ENCODE results near the gene H3-3A.

H3-3A gene

GRCh38 chr1:226062558-226063223 lies at the start of gene H3-3A:
H3-3A (plus strand) TSS chr1:226062716; CDS start chr1:226064352, 1,636 bp downstream.
- in situ Hi-C loops (cut with HindIII; ENCODE audit: low sequenced_read_pairs): no loop called here

GRCh38 chr1:226017070-226017469 lies 45.4 kb upstream of the H3-3A start:
- in situ Hi-C loops (cut with HindIII; ENCODE audit: low sequenced_read_pairs): no loop called here

GRCh38 chr1:226019572-226019971 lies 42.9 kb upstream of the H3-3A start:
- in situ Hi-C loops (cut with HindIII; ENCODE audit: low sequenced_read_pairs): no loop called here

DNA sequence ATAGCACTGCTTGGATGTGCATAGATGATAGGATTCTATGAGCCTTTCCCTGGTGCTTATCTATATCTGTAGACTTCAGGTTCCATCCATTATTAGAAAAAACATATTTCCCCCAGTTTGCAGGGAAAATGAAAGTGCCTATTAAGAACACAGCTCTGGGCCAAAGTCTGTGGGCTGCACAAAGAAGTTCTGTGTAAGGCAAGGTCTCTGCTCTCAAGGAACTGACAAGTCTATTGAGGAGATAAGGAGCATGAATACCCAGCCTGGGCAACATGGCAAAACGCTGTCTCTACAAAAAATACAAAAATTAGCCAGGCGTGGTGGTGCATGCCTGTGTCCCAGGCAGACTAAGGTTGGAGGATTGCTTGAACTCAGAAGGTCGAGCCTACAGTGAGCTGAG lies 41.1 kb upstream of the H3-3A start:
- in situ Hi-C loops (cut with HindIII; ENCODE audit: low sequenced_read_pairs): no loop called here

- in situ Hi-C loops (cut with HindIII; ENCODE audit: low sequenced_read_pairs): no loop called here
Observed at GRCh38 chr1:226021801-226022200, 40.7 kb upstream of the H3-3A start.

DNA sequence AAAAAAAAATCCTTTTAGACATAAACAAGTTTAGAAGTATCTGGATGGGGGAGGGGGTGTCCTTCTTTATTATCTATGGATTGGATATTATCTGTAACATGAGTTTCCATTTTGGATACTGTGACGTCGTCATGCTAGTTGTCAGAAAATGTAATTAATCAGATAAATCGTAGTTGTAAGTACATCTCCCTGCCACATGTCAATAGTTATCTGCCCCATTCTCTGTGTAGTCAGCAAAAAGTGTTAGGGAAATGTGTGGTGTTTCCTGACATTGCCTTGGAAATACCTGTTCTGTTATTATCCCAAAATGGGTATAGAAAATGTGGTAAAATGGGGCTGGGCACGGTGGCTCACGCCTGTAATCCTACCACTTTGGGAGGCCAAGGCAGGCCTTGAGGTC lies 38.8 kb upstream of the H3-3A start:
- in situ Hi-C loops (cut with HindIII; ENCODE audit: low sequenced_read_pairs): no loop called here

DNA sequence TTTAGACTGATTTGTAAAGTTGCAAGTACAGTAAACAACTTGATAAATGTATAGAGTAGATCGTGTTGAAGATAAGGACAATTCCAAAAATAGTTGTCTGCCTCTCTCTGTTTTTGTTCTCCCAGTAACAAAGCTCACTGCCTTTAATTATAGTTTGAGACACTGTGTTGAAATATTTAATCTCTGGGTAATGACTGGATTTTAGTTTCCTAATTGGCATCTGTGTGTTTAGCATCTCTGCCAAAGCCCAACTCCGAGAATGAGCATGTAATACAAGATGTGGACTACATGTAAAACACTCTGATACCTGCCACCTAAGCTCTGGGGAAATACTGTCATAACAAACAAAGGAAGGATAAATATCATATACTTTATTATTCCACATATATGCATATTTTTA lies 35.7 kb upstream of the H3-3A start:
- in situ Hi-C loops (cut with HindIII; ENCODE audit: low sequenced_read_pairs): no loop called here

GRCh38 chr1:226027538-226028217 lies 34.8 kb upstream of the H3-3A start:
- in situ Hi-C loops (cut with HindIII; ENCODE audit: low sequenced_read_pairs): no loop called here

GRCh38 chr1:226029093-226029496 lies 33.4 kb upstream of the H3-3A start:
- in situ Hi-C loops (cut with HindIII; ENCODE audit: low sequenced_read_pairs): no loop called here

DNA sequence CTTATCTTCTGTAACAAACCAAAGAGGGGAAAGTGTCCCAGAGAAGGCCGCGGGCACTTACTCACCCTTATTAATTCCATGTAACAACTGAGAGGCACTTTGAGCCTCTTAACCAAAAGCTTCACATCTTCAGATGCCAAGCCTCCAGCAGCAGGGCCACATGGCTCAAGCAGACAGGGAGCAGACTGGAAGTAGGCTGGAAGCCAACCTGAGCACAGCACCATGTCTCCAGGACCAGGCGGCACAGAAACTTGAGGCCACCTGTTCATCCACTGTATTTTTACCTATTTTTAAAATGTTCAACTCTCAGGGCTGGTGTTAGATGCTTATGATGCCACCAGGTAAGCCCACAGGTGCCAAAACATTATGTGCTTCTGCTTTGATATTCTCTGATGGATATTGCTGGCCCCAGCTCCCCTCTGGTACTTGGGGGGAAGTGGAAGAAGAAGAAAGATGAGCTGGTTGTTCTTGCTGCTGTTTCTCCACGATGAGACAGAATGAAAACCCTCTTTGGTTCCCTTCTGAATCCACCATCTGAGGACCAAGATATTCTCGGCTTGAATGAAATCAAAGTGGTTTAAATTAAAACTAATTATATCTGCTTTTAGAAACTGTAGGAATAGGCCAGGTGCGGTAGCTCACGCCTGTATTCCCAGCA lies 32.8 kb upstream of the H3-3A start:
- in situ Hi-C loops (cut with HindIII; ENCODE audit: low sequenced_read_pairs): no loop called here

DNA sequence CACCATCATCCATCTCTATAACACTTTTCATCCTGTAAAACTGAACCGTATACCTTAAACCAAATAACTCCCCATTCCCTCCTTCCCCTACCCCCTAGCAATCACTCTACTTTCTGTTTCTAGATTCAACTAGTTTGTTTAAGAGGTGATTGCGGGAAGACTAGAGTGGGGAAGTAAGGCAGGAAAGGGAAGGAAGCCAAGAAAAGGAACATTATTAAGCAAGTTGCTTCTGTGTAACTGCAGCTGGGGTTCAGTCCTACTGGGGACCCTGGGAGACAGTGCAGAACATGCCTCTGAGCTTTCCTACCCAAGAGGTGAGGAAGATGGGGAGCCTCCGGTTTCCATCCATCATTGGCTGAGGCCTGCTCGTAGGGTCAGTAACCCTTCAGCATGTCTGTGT lies 28.9 kb upstream of the H3-3A start:
- in situ Hi-C loops (cut with HindIII; ENCODE audit: low sequenced_read_pairs): no loop called here

DNA sequence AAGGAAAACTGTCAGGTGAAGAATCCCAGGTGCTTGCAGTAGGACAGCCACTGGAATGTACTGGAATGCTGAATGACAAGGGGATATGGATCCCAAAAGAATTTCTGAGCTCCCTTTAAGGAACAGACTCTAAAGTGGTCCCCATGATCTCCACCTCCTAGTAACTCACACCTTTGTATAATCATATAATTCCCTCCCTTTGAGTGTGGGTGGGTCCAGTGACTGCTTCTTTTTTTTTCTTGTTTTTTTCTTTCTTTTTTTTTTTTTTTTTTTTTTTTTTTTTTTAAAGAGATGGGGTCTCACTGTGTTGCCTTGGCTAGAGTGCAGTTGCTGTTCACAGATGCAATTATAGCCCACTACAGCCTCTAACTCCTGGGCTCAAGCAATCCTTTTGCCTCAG lies 28.5 kb upstream of the H3-3A start:
- in situ Hi-C loops (cut with HindIII; ENCODE audit: low sequenced_read_pairs): no loop called here

- in situ Hi-C loops (cut with HindIII; ENCODE audit: low sequenced_read_pairs): no loop called here
Observed at GRCh38 chr1:226034482-226034881, 28.0 kb upstream of the H3-3A start.

DNA sequence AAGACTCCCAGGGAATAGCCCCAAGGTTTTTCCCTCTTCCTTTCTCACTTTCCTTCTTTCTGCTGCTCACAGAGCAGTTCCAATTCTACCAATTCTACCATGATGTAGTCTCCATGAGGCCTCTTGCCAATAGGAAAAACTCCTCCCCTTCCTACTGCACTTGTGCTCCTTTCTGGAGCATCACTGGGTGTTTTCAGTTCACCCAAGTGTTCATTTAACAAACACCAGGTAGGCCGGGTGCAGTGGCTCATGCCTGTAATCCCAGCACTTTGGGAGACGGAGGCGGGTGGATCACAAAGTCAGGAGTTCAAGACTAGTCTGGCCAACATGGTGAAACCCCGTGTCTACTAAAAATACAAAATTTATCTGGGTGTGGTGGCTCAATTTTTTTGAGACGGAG lies 26.6 kb upstream of the H3-3A start:
- in situ Hi-C loops (cut with HindIII; ENCODE audit: low sequenced_read_pairs): no loop called here

- in situ Hi-C loops (cut with HindIII; ENCODE audit: low sequenced_read_pairs): no loop called here
Observed at GRCh38 chr1:226038661-226039060, 23.9 kb upstream of the H3-3A start.

GRCh38 chr1:226041419-226041818 lies 21.1 kb upstream of the H3-3A start:
- in situ Hi-C loops (cut with HindIII; ENCODE audit: low sequenced_read_pairs): no loop called here

DNA sequence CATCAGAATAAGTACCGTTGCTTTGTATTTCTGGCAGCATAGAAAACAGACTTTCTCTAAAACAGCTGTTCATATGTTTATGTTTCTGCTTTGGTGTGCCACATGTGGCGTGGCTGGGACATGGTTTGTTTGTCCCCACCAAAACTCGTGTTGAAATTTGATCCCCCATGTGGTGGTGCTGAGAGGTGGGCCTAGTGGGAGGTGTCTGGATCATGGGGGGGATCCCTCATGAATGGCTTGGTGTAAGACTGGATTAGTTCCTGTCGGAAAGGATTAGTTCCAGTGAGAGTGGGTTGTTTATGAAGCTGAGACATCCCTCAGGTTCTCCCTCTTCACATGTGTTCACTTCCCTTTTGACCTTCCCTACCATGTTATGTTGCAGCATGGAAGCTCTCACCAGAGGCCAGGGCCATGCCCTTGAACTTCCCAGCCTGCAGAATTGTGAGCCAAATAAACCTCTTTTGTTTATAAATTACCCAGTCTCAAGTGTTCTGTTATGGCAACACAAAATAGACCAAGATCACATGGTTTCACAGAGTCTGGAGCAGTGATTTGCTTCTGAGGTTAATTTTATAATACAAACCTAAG lies 17.9 kb upstream of the H3-3A start:
- in situ Hi-C loops (cut with HindIII; ENCODE audit: low sequenced_read_pairs): no loop called here

DNA sequence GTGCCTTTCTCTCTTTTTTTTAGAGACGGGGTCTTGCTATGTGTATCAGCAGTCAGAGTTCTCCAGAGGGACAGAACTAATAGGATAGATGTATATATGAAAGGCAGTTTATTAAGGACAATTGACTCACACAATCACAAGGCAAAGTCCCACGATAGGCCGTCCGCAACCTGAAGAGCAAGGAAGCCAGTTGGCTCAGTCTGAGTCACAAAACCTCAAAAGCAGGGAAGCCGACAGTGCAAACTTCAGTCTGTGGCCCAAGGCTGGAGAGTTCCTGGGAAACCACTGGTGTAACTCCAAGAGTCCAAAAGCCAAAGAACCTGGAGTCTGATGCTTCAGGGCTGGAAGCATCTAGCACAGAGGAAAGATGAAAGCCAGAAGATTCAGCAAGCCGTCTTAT lies 16.3 kb upstream of the H3-3A start:
- in situ Hi-C loops (cut with HindIII; ENCODE audit: low sequenced_read_pairs): no loop called here

DNA sequence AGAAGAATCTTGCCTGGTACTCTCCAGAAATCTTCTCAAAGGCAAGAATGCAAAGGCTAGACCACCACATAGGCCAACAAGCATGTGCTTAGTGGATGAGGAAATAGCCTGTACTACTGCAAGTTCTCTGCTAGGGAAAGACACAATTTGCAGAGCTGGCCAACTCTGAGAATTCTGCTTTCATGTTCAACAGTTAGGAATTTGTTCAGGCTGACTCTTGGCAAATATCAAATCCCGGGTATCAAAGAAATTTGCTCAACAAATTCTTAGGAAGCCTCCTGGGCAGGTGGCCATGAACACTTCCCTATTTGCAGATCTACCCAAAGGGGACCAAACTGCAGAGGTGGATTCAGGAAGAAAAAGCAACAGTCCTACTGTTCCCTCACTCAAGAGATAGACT lies 15.0 kb upstream of the H3-3A start:
- in situ Hi-C loops (cut with HindIII; ENCODE audit: low sequenced_read_pairs): no loop called here

GRCh38 chr1:226048886-226049285 lies 13.6 kb upstream of the H3-3A start:
- in situ Hi-C loops (cut with HindIII; ENCODE audit: low sequenced_read_pairs): no loop called here

DNA sequence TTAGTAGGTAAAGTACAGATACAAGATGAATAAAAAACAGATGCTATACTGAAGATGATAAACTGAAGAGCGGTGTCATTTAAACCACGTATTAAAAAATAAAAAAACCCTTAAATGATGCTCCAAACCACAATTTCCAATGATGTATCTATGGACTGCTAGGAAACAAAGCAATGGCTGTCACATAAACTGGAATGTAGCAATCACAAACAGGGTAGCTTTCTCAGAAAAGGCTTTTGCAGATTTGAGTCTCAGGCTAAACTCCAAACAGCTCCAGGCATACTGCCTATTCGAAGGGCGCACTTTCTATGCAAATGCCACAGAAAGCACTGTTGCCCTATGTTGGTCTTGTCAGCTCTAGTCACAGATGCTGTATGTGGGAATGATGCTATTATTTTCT lies 12.4 kb upstream of the H3-3A start:
- in situ Hi-C loops (cut with HindIII; ENCODE audit: low sequenced_read_pairs): no loop called here

- in situ Hi-C loops (cut with HindIII; ENCODE audit: low sequenced_read_pairs): no loop called here
Observed at GRCh38 chr1:226051365-226051764, 11.2 kb upstream of the H3-3A start.

Data from DLD1 (cell line).